Loucy (cell line): ENCODE results near the gene CWC25.

Experiments
- H2AFZ ChIP-seq: fragments of 200-600 bp; sonication (generic); 2 replicates; pipeline ENCODE4 v1.6.0; 2016; ENCODE audit warnings: antibody characterized with exemption, mild to moderate bottlenecking, low read length, moderate library complexity
- H3F3A ChIP-seq: fragments of 200-600 bp; 2 replicates; pipeline ENCODE4 v1.6.0; 2016; ENCODE audit warnings: antibody characterized with exemption, low read depth, mild to moderate bottlenecking
- H3K27me3 ChIP-seq: fragments of 200-600 bp; sonication (generic); 2 replicates; pipeline ENCODE4 v1.6.1; 2014; ENCODE audit warnings: low read length, mild to moderate bottlenecking; ENCODE audit not compliant: insufficient read depth, poor library complexity, severe bottlenecking
- H3K36me3 ChIP-seq: fragments of 200-600 bp; sonication (generic); 2 replicates; pipeline ENCODE4 v1.6.1; 2016; ENCODE audit warnings: low read length; ENCODE audit not compliant: insufficient read depth
- H3K4me1 ChIP-seq: fragments of 200-600 bp; sonication (generic); 2 replicates; pipeline ENCODE4 v1.5.1; 2014; ENCODE audit warnings: low read length, mild to moderate bottlenecking; ENCODE audit not compliant: insufficient read depth, poor library complexity, severe bottlenecking
- H3K4me2 ChIP-seq: fragments of 200-600 bp; sonication (generic); 2 replicates; pipeline ENCODE4 v1.6.0; 2014; ENCODE audit warnings: antibody characterized with exemption, low read length, low read depth, mild to moderate bottlenecking; ENCODE audit not compliant: poor library complexity, severe bottlenecking
- H3K4me3 ChIP-seq: fragments of 200-600 bp; sonication (generic); 2 replicates; pipeline ENCODE4 v1.5.1; 2014; ENCODE audit warnings: low read length, mild to moderate bottlenecking, mixed read lengths; ENCODE audit not compliant: poor library complexity, severe bottlenecking
- H3K79me2 ChIP-seq: fragments of 200-600 bp; sonication (generic); 2 replicates; pipeline ENCODE4 v1.6.1; 2014; ENCODE audit warnings: low read length; ENCODE audit not compliant: insufficient read depth
- H3K9ac ChIP-seq: fragments of 200-600 bp; sonication (generic); 2 replicates; pipeline ENCODE4 v1.6.0; 2014; ENCODE audit warnings: mild to moderate bottlenecking, low read depth, low read length, moderate library complexity; ENCODE audit not compliant: poor library complexity, severe bottlenecking
- H3K9me2 ChIP-seq: fragments of 200-600 bp; sonication (generic); replicated peaks from 2 replicates; pipeline ENCODE4 v1.6.1; 2016; ENCODE audit warnings: low read depth, low read length, mixed read lengths
- H3K9me3 ChIP-seq: fragments of 200-600 bp; sonication (generic); 2 replicates; pipeline ENCODE4 v1.6.1; 2014; ENCODE audit warnings: mild to moderate bottlenecking, antibody characterized with exemption, low read length, low read depth; ENCODE audit not compliant: insufficient read depth
- H4K20me1 ChIP-seq: fragments of 200-600 bp; sonication (generic); 2 replicates; pipeline ENCODE4 v1.6.0; 2014; ENCODE audit warnings: antibody characterized with exemption, low read length, mild to moderate bottlenecking; ENCODE audit not compliant: insufficient read depth, poor library complexity, severe bottlenecking
- EZH2phosphoT487 ChIP-seq: fragments of 200-600 bp; IDR thresholded peaks from 2 replicates; pipeline ENCODE4 v1.6.1; 2018; ENCODE audit warnings: antibody characterized with exemption, mild to moderate bottlenecking, moderate library complexity, borderline replicate concordance
- TF ChIP-seq, protein P1 (sequence below): fragments of 200-600 bp; sonication (generic); conservative IDR thresholded peaks from 2 replicates; pipeline ENCODE4 v1.5.1; 2014; ENCODE audit warnings: mild to moderate bottlenecking, antibody characterized with exemption, low read length

CWC25 gene

DNA sequence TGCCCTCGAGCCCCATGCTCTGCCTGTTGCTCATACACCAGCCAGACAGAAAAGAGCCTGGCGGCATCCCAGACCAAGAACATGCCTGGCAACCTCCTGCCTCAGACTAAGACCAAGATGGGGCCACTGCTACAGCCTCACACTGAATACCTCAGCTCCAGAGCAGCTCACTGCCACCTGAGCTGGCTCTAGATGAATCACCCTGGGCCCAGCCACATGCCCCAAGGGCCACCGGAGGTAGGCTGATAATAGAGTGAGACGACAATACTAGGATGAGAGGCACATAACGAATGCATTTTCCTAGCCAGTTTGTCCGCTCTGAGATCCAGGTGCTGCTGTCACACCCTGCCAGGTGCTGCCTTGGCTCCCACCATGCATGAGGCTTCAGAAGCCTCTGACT is 38.7 kb downstream of the CWC25 start:
- peaks cover 49% of the 10 kb centered on the region; the same call in 1 of the 2 replicates for H3K36me3 ChIP-seq
- H3K4me2 ChIP-seq: no peak overlapping the region
- no peaks in the 10 kb centered on the region for H3K9me2 ChIP-seq
- no peak overlapping the region for H3K4me3 ChIP-seq
- H3F3A ChIP-seq: no peaks in the 10 kb centered on the region
- TF ChIP-seq, protein P1, sequence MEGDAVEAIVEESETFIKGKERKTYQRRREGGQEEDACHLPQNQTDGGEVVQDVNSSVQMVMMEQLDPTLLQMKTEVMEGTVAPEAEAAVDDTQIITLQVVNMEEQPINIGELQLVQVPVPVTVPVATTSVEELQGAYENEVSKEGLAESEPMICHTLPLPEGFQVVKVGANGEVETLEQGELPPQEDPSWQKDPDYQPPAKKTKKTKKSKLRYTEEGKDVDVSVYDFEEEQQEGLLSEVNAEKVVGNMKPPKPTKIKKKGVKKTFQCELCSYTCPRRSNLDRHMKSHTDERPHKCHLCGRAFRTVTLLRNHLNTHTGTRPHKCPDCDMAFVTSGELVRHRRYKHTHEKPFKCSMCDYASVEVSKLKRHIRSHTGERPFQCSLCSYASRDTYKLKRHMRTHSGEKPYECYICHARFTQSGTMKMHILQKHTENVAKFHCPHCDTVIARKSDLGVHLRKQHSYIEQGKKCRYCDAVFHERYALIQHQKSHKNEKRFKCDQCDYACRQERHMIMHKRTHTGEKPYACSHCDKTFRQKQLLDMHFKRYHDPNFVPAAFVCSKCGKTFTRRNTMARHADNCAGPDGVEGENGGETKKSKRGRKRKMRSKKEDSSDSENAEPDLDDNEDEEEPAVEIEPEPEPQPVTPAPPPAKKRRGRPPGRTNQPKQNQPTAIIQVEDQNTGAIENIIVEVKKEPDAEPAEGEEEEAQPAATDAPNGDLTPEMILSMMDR: no peak
- TF ChIP-seq EZH2phosphoT487: no peak
- peaks cover 10% of the 10 kb centered on the region; the same call in 1 of the 2 replicates for H3K79me2 ChIP-seq
- peaks cover 8% of the 10 kb centered on the region for H3K4me1 ChIP-seq
- no peaks in the 10 kb centered on the region for H4K20me1 ChIP-seq
- no peak overlapping the region for H3K9ac ChIP-seq
- H3K9me3 ChIP-seq: no peaks in the 10 kb centered on the region
- H2AFZ ChIP-seq: no peak overlapping the region
- no peaks in the 10 kb centered on the region for H3K27me3 ChIP-seq

DNA sequence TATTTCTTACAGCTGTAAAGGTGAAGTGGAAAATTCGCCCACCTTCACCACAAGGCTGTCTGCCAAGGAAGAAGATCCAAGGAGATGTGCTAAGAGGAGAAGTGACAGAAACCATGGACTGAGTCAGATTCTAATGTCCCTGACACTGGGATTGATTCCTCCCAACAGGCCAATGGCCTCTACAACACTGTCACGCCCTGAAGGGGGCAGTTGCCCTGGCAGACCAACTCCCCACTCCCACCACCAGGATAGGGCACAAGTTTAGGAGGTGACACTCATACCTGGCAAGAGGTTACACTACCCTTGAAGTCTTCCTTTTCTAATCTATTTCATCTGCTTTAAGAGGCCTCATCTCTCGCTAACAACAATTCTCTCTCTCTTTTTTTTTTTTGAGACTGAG is 41.9 kb downstream of the CWC25 start:
- H3K4me1 ChIP-seq: peaks cover 8% of the 10 kb centered on the region
- H3K9ac ChIP-seq: no peak overlapping the region
- H3K9me2 ChIP-seq: no peaks in the 10 kb centered on the region
- H3F3A ChIP-seq: no peaks in the 10 kb centered on the region
- H3K4me3 ChIP-seq: no peak overlapping the region
- H3K27me3 ChIP-seq: no peaks in the 10 kb centered on the region
- no peaks in the 10 kb centered on the region for H3K9me3 ChIP-seq
- TF ChIP-seq, protein P1: no peak
- TF ChIP-seq EZH2phosphoT487: no peak
- no peak overlapping the region for H2AFZ ChIP-seq
- no peaks in the 10 kb centered on the region for H3K79me2 ChIP-seq
- peaks cover 80% of the 10 kb centered on the region; the same call in 1 of the 2 replicates for H3K36me3 ChIP-seq
- no peaks in the 10 kb centered on the region for H4K20me1 ChIP-seq
- no peak overlapping the region for H3K4me2 ChIP-seq

DNA sequence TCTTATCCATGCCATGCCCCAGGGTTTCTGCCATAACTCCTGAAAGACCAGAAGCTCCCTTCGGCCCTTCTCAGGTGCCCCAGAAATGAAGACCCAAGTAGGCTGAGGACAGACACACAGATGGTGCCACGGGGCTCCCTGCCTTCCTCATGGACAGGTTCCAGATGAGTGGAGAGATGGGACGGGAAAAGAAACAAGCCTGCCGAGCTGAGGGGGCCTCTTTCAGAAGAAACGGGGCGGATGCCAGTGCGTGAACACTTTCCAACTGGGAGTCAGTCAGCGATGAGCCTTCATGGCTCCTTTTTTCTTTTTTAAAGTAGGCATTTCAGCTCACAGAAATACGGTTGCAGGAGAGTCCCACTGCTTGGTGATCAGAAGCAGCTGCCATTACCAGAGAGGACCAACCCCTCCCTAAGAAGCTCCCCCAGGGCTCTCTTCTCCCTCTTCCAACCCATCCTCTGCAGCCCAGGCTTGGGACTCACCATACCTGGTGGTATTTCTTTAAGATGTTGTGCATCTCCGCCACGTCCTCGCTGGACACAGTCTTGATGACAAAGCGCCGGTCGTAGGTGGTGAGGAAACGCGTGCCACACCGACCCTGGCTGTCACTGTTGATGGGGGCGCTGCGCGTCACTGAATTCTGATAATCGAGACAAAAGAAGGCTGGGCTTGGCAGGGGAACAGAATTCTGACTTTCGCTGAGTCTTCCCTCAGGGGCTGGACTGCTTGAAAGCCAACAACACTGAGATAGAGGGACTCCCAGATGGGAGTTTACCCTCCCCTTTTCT is 45.0 kb downstream of the CWC25 start:
- Histone ChIP-seq H4K20me1 (no peaks in the 10 kb centered on the region), H3K4me3 (no peak overlapping the region), H2AFZ (no peak overlapping the region), H3K79me2 (no peaks in the 10 kb centered on the region), H3K36me3 (peaks cover 86% of the 10 kb centered on the region; the same call in 1 of the 2 replicates), H3K27me3 (no peaks in the 10 kb centered on the region), H3K9me2 (no peaks in the 10 kb centered on the region), H3F3A (no peaks in the 10 kb centered on the region), H3K4me1 (peaks cover 8% of the 10 kb centered on the region), H3K9ac (no peak overlapping the region), H3K4me2 (no peak overlapping the region), H3K9me3 (no peaks in the 10 kb centered on the region)
- no peak for TF ChIP-seq EZH2phosphoT487
- TF ChIP-seq, protein P1: no peak
